ENCODE results near the gene C2orf78. TPM values are rescaled to one million over a fixed set of nuclear protein-coding genes. Genes with fewer than 3 reads are reported as not detected.
"Not testable (repeated sequence)": the region's sequence is repeated elsewhere in the genome, so short reads cannot be mapped to it uniquely, and the experiment has no call there.

Gene C2orf78
- total and polyA plus RNA-seq, 10 of the 15 experiments (the other 5 are each of a cell fraction or from before 2014, with no cell fraction given) = 0.08 to 0.82 (median 0.40) TPM

DNA sequence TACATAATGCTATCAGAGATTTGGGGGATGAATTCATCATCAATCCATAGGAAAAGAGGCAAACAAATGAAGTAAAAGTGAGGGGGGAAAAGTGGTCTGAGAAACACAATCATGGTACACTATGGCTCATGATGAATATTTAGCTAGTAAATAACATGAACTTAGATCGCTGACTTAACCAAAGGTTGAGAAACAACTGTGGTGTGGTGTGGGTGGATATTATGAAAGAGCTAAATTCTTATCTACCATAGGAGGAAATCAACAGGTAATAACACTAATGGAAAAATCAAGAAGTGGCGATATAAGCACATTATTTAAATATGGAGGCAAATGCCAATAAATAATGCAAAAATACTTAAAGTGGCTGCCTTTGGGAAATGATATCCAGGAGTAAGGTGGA is 34.7 kb upstream of the C2orf78 start:
- ATAC-seq = no peak
- intact Hi-C loops (cut with micrococcal nuclease; ENCODE audit: unreplicated experiment) = no loop called here
- FAIRE-seq = no peak
- Histone ChIP-seq H3K36me3 (ENCODE audit: control insufficient read depth in 2 of 2, insufficient read depth in 2 of 2, low read length in 1 of 2) (peaks cover 0 to 17% of the 10 kb centered on the region in 2 experiments; a peak in 3 of 4 replicates), H2AFZ (ENCODE audit: control insufficient read depth, low read depth, low read length) (no peak overlapping the region), H3K4me1 (ENCODE audit: control insufficient read depth, insufficient read depth, low read length) (no peaks in the 10 kb centered on the region), H3K27me3 (replicated peaks in 1 of 2; ENCODE audit: control insufficient read depth in 2 of 2, insufficient read depth in 2 of 2, low read length in 1 of 2) (no peaks in the 10 kb centered on the region), H3K79me2 (ENCODE audit: control insufficient read depth, insufficient read depth, low read length) (no peaks in the 10 kb centered on the region), H3K9me3 (replicated peaks; ENCODE audit: control insufficient read depth, insufficient read depth, low read length) (no peaks in the 10 kb centered on the region; the same call in 2 of the 3 replicates), H3K4me2 (ENCODE audit: control insufficient read depth, insufficient read depth) (no peak overlapping the region), H3K4me3 (no peak overlapping the region), H3K27ac (ENCODE audit: control insufficient read depth, insufficient read depth) (no peak overlapping the region), H3K9ac (ENCODE audit: control insufficient read depth, insufficient read depth, low read length) (no peak overlapping the region), H4K20me1 (ENCODE audit: control insufficient read depth, insufficient read depth) (no peaks in the 10 kb centered on the region; the same call in 1 of the 2 replicates)
- POLR2A ChIA-PET = interaction anchor here (1.3 kb wide), 1 partner anchor 12 kb away, joined by 5 read pairs; the partner anchor contains the start of gene TPRKB
- RAD21 ChIA-PET (ENCODE audit: unreplicated experiment) = no interaction called here
- no peak for DNase-seq (ENCODE audit: low read depth, low spot score)
- in situ Hi-C loops (cut with MboI) = no loop called here
- TF ChIP-seq KAT2A (conservative IDR thresholded peaks at IDR 0.05; ENCODE audit: control insufficient read depth, low read depth, low read length) = no peak
- TF ChIP-seq, protein P1, sequence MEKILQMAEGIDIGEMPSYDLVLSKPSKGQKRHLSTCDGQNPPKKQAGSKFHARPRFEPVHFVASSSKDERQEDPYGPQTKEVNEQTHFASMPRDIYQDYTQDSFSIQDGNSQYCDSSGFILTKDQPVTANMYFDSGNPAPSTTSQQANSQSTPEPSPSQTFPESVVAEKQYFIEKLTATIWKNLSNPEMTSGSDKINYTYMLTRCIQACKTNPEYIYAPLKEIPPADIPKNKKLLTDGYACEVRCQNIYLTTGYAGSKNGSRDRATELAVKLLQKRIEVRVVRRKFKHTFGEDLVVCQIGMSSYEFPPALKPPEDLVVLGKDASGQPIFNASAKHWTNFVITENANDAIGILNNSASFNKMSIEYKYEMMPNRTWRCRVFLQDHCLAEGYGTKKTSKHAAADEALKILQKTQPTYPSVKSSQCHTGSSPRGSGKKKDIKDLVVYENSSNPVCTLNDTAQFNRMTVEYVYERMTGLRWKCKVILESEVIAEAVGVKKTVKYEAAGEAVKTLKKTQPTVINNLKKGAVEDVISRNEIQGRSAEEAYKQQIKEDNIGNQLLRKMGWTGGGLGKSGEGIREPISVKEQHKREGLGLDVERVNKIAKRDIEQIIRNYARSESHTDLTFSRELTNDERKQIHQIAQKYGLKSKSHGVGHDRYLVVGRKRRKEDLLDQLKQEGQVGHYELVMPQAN (conservative IDR thresholded peaks at IDR 0.05) = no peak
- TF ChIP-seq PML (IDR thresholded peaks at IDR 0.05; ENCODE audit: low read length) = no peak
- CTCF ChIA-PET = no interaction called here
- BruUV-seq (replicated peaks) = no TSS peak
- SMC1A ChIA-PET (ENCODE audit: uncharacterized antibody, unreplicated experiment) = interaction anchor here (1.1 kb wide), 1 partner anchor 14 kb away, joined by 3 read pairs; no protein-coding TSS in a partner anchor
- 100% methylated on average over 2 of the region's 2 CpGs for WGBS (ENCODE audit: insufficient coverage, insufficient replicate concordance, low lambda C conversion rate, missing lambda C conversion rate)

- POLR2A ChIA-PET; H3K27me3 ChIP-seq (replicated peaks in 1 of 2; ENCODE audit: control insufficient read depth in 2 of 2, insufficient read depth in 2 of 2, low read length in 1 of 2); DNase-seq (ENCODE audit: low read depth, low spot score); H3K9me3 ChIP-seq (replicated peaks; ENCODE audit: control insufficient read depth, insufficient read depth, low read length); H3K9ac ChIP-seq (ENCODE audit: control insufficient read depth, insufficient read depth, low read length); FAIRE-seq; H3K4me1 ChIP-seq (ENCODE audit: control insufficient read depth, insufficient read depth, low read length); H3K4me2 ChIP-seq (ENCODE audit: control insufficient read depth, insufficient read depth); RAD21 ChIA-PET (ENCODE audit: unreplicated experiment); H3K79me2 ChIP-seq (ENCODE audit: control insufficient read depth, insufficient read depth, low read length); H4K20me1 ChIP-seq (ENCODE audit: control insufficient read depth, insufficient read depth); SMC1A ChIA-PET (ENCODE audit: uncharacterized antibody, unreplicated experiment); in situ Hi-C loops (cut with MboI); BruUV-seq (replicated peaks); intact Hi-C loops (cut with micrococcal nuclease; ENCODE audit: unreplicated experiment); CTCF ChIA-PET; H2AFZ ChIP-seq (ENCODE audit: control insufficient read depth, low read depth, low read length); H3K4me3 ChIP-seq; H3K27ac ChIP-seq (ENCODE audit: control insufficient read depth, insufficient read depth); ATAC-seq: not testable (repeated sequence)
- peaks cover 3 to 17% of the 10 kb centered on the region in 2 experiments for H3K36me3 ChIP-seq (ENCODE audit: control insufficient read depth in 2 of 2, insufficient read depth in 2 of 2, low read length in 1 of 2)
- WGBS (ENCODE audit: insufficient coverage, insufficient replicate concordance, low lambda C conversion rate, missing lambda C conversion rate) = 84% methylated on average over 7 of the region's 7 CpGs
Measured at GRCh38 chr2:73754332-73754731, 29.7 kb upstream of the C2orf78 start.
